OCI-LY3 (cell line): Measurements from ENCODE around the gene BORCS5.

Experiments used
- H2AFZ ChIP-seq: fragments of 200-600, 300-600 bp; shearing (Covaris generic); 2 replicates; pipeline ENCODE4 v1.6.0; 2014; ENCODE audit warnings: antibody characterized with exemption, low read depth, low read length
- H3K27ac ChIP-seq: fragments of 200-600, 300-600 bp; sonication (generic); 2 replicates; pipeline ENCODE4 v1.5.1; 2014; ENCODE audit warnings: mild to moderate bottlenecking, low read length, moderate library complexity, mixed read lengths
- H3K27me3 ChIP-seq: fragments of 200-600, 300-600 bp; sonication (generic); 2 replicates; pipeline ENCODE4 v1.6.1; 2014; ENCODE audit warnings: low read depth, low read length, mixed read lengths
- H3K36me3 ChIP-seq: fragments of 200-600, 300-600 bp; sonication (generic); replicated peaks from 2 replicates; pipeline ENCODE3; 2014; ENCODE audit warnings: low read depth, low read length, mixed read lengths
- H3K4me1 ChIP-seq: fragments of 300-600, 200-600 bp; sonication (generic); 2 replicates; pipeline ENCODE4 v1.6.1; 2014; ENCODE audit warnings: low read length, mixed read lengths
- H3K4me2 ChIP-seq: fragments of 200-600, 300-600 bp; sonication (generic); 2 replicates; pipeline ENCODE4 v1.6.1; 2014; ENCODE audit warnings: low read length, mixed read lengths
- H3K4me3 ChIP-seq: fragments of 300-600, 200-600 bp; sonication (generic); 2 replicates; pipeline ENCODE4 v1.5.1; 2014; ENCODE audit warnings: antibody characterized with exemption, mild to moderate bottlenecking, low read length, moderate library complexity
- H3K79me2 ChIP-seq: fragments of 300-600, 200-600 bp; shearing (Covaris generic); 2 replicates; pipeline ENCODE4 v1.6.1; 2014; ENCODE audit warnings: mild to moderate bottlenecking, low read length, mixed read lengths
- H3K9ac ChIP-seq: fragments of 300-600, 200-600 bp; shearing (Covaris generic); 2 replicates; pipeline ENCODE4 v1.6.0; 2014; ENCODE audit warnings: mild to moderate bottlenecking, low read length, moderate library complexity
- H3K9me3 ChIP-seq: fragments of 200-600, 300-600 bp; shearing (Covaris generic); 2 replicates; pipeline ENCODE4 v1.6.1; 2014; ENCODE audit warnings: low read length, mixed read lengths; ENCODE audit not compliant: insufficient read depth
- H4K20me1 ChIP-seq: fragments of 200-600, 300-600 bp; sonication (generic); 2 replicates; pipeline ENCODE4 v1.6.1; 2016; ENCODE audit warnings: low read length, mixed read lengths; ENCODE audit not compliant: insufficient read depth
- EZH2phosphoT487 ChIP-seq: fragments of 200-600 bp; shearing (Covaris generic); IDR thresholded peaks from 2 replicates; pipeline ENCODE4 v1.6.1; 2018; ENCODE audit warnings: antibody characterized with exemption, mixed run types, low read depth
- TF ChIP-seq, protein P1 (sequence below): fragments of 200-600, 300-600 bp; sonication (generic); IDR thresholded peaks from 2 replicates; pipeline ENCODE4 v1.5.1; 2014; ENCODE audit warnings: antibody characterized with exemption, low read length, low read depth

The BORCS5 gene

GRCh38 chr12:12477532-12477890, 120.6 kb downstream of the BORCS5 start:
- no peak for TF ChIP-seq EZH2phosphoT487
- TF ChIP-seq, protein P1, sequence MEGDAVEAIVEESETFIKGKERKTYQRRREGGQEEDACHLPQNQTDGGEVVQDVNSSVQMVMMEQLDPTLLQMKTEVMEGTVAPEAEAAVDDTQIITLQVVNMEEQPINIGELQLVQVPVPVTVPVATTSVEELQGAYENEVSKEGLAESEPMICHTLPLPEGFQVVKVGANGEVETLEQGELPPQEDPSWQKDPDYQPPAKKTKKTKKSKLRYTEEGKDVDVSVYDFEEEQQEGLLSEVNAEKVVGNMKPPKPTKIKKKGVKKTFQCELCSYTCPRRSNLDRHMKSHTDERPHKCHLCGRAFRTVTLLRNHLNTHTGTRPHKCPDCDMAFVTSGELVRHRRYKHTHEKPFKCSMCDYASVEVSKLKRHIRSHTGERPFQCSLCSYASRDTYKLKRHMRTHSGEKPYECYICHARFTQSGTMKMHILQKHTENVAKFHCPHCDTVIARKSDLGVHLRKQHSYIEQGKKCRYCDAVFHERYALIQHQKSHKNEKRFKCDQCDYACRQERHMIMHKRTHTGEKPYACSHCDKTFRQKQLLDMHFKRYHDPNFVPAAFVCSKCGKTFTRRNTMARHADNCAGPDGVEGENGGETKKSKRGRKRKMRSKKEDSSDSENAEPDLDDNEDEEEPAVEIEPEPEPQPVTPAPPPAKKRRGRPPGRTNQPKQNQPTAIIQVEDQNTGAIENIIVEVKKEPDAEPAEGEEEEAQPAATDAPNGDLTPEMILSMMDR: no peak

DNA sequence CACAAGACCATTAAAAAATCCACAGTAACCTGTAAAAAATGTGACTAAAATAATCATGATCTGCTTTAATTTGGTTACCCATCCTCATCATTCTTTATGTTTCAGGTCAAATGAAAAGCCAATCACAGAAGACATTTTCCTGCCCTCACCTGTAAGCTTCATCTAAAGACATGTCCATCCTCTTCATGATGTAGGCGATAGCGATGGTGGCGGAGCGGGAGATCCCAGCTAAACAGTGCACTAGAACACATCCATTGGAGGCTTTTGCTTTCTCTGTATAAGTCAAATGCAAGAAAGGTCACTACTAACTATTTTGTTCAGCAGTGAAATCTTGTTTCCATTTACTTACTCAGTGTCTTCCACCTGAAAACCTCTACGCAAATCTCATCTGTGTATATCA, 123.2 kb downstream of the BORCS5 start:
- no peak overlapping the region for H3K27ac ChIP-seq
- H3K4me2 ChIP-seq: no peak overlapping the region
- H3K9ac ChIP-seq: no peak overlapping the region
- no peaks in the 10 kb centered on the region for H3K9me3 ChIP-seq
- no peaks in the 10 kb centered on the region for H3K79me2 ChIP-seq
- H2AFZ ChIP-seq: no peak overlapping the region
- no peak overlapping the region for H3K4me3 ChIP-seq
- H3K27me3 ChIP-seq: no peaks in the 10 kb centered on the region
- peaks cover 15% of the 10 kb centered on the region for H3K4me1 ChIP-seq
- TF ChIP-seq EZH2phosphoT487: no peak
- TF ChIP-seq, protein P1: no peak
- no peaks in the 10 kb centered on the region for H3K36me3 ChIP-seq
- H4K20me1 ChIP-seq: no peaks in the 10 kb centered on the region

More at GRCh38 chr12:12477532-12477890, 120.6 kb downstream of the BORCS5 start:
- H3K4me1 ChIP-seq: peaks cover 8% of the 10 kb centered on the region
- H3K27me3 ChIP-seq: no peaks in the 10 kb centered on the region
- no peak overlapping the region for H3K27ac ChIP-seq
- H3K36me3 ChIP-seq: no peaks in the 10 kb centered on the region
- H3K4me3 ChIP-seq: no peak overlapping the region
- H3K79me2 ChIP-seq: no peaks in the 10 kb centered on the region
- no peak overlapping the region for H3K4me2 ChIP-seq
- H2AFZ ChIP-seq: no peak overlapping the region
- H3K9ac ChIP-seq: no peak overlapping the region
- H4K20me1 ChIP-seq: no peaks in the 10 kb centered on the region
- H3K9me3 ChIP-seq: no peaks in the 10 kb centered on the region

GRCh38 chr12:12481631-12482030, 124.8 kb downstream of the BORCS5 start:
- Histone ChIP-seq H3K27ac (no peak overlapping the region), H3K79me2 (no peaks in the 10 kb centered on the region), H3K27me3 (no peaks in the 10 kb centered on the region), H3K4me3 (no peak overlapping the region), H3K4me1 (peaks cover 21% of the 10 kb centered on the region), H3K9me3 (no peaks in the 10 kb centered on the region), H3K36me3 (no peaks in the 10 kb centered on the region), H2AFZ (no peak overlapping the region), H3K9ac (no peak overlapping the region), H3K4me2 (no peak overlapping the region), H4K20me1 (no peaks in the 10 kb centered on the region)
- TF ChIP-seq, protein P1: no peak
- TF ChIP-seq EZH2phosphoT487: no peak

- H3K4me3 ChIP-seq: no peak overlapping the region
- TF ChIP-seq, protein P1: no peak
- no peak for TF ChIP-seq EZH2phosphoT487
These were observed 125.4 kb downstream of the BORCS5 start for GRCh38 chr12:12482150-12482761.

More at GRCh38 chr12:12482150-12482761, 125.4 kb downstream of the BORCS5 start:
- H3K4me1 ChIP-seq: peaks cover 24% of the 10 kb centered on the region
- H2AFZ ChIP-seq: no peak overlapping the region
- peak overlapping the region; percentile 58 for H3K4me2 ChIP-seq
- H3K27me3 ChIP-seq: no peaks in the 10 kb centered on the region
- H3K36me3 ChIP-seq: no peaks in the 10 kb centered on the region
- H4K20me1 ChIP-seq: no peaks in the 10 kb centered on the region
- H3K9ac ChIP-seq: no peak overlapping the region
- no peaks in the 10 kb centered on the region for H3K9me3 ChIP-seq
- H3K27ac ChIP-seq: peak overlapping the region; percentile 32; the same call in 1 of the 2 replicates
- H3K79me2 ChIP-seq: no peaks in the 10 kb centered on the region
